Stimulated activated naive CD8-positive, alpha-beta T cell treated with anti-CD3 and anti-CD28 coated beads, Interleukin-15, amount 100 ng/mL, for 72 hours (primary cell): ENCODE data around the gene OVOL1.
"Not testable (repeated sequence)": the region's sequence is repeated elsewhere in the genome, so short reads cannot be mapped to it uniquely, and the experiment has no call there.

Source experiments
- ATAC-seq: fragments of 150-1000 bp; cut with Tn5 transposase; 2 replicates; pipeline ENCODE4 v1.10.0; 2021; ENCODE audit warnings: mild to moderate bottlenecking, moderate library complexity
- DNase-seq, 2 donors: peaks; one replicate each; pipeline ENCODE4 v3.0.0; 2021 to 2022
- H3K27ac Mint-ChIP-seq, 2 donors: one replicate each; pipeline ENCODE4 v1.8.0; 2022; ENCODE audit warnings: mild to moderate bottlenecking in 2 of 2, mixed read lengths in 2 of 2, moderate library complexity in 2 of 2
- H3K27me3 Mint-ChIP-seq: one replicate; pipeline ENCODE4 v1.8.0; 2022; ENCODE audit warnings: mixed read lengths
- H3K4me1 Mint-ChIP-seq: one replicate; pipeline ENCODE4 v1.8.0; 2022; ENCODE audit warnings: mild to moderate bottlenecking, mixed read lengths
- H3K4me3 Mint-ChIP-seq, 2 donors: one replicate each; pipeline ENCODE4 v1.8.0; 2022; ENCODE audit warnings: mild to moderate bottlenecking in 2 of 2, mixed read lengths in 2 of 2, moderate library complexity in 1 of 2
- H3K9me3 Mint-ChIP-seq, 2 donors: one replicate each; pipeline ENCODE4 v1.8.0; 2022; ENCODE audit warnings: mixed read lengths in 2 of 2

Gene OVOL1

DNA sequence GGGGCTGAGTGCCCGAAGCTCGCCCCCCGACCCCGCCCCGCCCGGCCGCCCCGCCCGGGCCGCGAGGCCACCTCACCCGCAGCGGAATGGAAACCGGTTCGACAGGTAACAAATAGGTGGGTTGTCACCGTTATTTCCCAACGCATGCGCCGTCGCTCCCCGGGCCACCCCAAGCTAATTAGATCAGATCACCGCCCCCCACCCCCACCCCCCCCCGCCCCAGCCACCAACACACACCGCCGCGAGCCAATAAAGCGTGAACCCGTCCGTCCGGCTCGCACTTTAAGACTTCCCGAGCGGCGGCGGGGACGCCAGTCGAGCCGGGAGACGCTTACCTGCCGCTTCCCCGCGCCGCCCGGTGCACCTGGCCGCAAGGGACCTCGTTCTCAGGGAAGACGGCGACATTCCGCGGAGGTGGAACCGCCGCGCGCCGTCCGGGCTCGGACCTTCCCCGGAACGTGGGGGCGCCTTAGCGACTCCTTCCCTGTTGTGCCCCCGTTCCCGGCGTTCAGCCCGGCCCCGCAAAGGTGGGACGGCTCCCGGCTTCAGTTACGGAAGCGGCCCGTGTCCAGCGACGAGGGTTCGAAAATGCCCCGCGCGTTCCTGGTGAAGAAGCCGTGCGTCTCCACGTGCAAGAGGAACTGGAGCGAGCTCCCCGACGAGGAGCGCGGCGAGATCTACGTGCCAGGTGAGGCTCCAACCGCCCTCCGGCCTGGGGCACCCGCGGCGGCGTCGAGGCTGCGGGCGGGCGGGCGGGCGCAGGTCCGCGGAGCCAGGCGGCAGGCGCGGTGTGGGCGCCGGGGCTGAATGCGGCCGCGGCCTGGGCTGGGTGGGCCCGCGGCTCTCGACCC is at the start of gene OVOL1:
Gene OVOL1 (plus strand): TSS at position 278 of the 851 bp plus-strand sequence. CDS start 311 bp downstream, at position 589.
- H3K4me1 Mint-ChIP-seq: peaks cover 67% of the 10 kb centered on the region
- DNase-seq (peak in 1 of 2 donors; percentile 9), ATAC-seq (no peak)
- H3K27me3 Mint-ChIP-seq: peaks cover 89% of the 10 kb centered on the region
- no peaks in the 10 kb centered on the region for H3K9me3 Mint-ChIP-seq
- peak within 1 kb of the TSS in 1 of 2 donors; percentile 86 for H3K27ac Mint-ChIP-seq
- peak within 1 kb of the TSS; percentile 75 to 90 for H3K4me3 Mint-ChIP-seq

DNA sequence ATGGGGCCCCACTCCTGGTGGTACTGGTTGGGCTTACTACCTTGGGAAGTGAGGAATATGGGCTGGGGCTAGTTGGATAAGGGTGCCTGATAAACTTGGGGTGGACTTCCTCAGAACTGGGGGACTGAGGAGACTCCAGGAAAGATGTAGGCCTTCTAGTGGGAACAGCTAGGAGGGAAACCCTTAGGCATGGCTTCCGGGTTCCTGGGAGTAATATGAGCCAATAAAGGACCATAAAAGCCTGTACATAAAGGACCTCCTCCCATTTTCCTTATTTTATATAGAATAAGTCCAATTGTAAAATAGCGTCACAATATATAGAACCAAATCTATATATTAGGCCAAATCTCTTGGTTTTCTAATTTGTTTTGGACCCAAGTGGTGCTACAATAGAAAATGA is 47.8 kb upstream of the OVOL1 start:
- Mint-ChIP-seq H3K27me3 (peaks cover 21% of the 10 kb centered on the region), H3K9me3 (peaks cover 5 to 8% of the 10 kb centered on the region in 2 donors), H3K4me1 (no peaks in the 10 kb centered on the region), H3K4me3 (no peak overlapping the region), H3K27ac (no peak overlapping the region)
- DNase-seq (no peak), ATAC-seq (no peak)

DNA sequence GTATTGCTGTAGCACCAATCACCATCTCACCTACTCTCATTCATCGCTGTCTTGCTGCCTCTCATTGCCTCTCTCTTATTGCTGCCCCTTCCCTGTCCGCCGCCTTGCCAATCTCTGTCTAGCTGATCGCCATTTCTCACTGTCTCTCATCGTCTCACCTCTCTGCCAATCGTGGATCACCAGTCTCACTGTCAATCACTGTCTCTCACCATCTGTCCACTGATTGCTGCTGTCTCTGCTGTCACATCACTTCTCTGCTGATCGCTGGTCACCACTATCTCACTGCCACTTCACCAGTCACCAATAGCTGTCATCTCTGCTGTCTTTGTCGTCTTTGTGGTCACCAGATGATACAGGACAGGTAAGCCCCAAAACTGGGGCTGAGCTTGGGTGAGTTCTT is 45.7 kb upstream of the OVOL1 start:
- ATAC-seq (no peak), DNase-seq (no peak)
- Mint-ChIP-seq H3K4me3 (no peak overlapping the region), H3K9me3 (peaks cover 5 to 8% of the 10 kb centered on the region in 2 donors), H3K27ac (no peak overlapping the region), H3K27me3 (peaks cover 29% of the 10 kb centered on the region), H3K4me1 (no peaks in the 10 kb centered on the region)

DNA sequence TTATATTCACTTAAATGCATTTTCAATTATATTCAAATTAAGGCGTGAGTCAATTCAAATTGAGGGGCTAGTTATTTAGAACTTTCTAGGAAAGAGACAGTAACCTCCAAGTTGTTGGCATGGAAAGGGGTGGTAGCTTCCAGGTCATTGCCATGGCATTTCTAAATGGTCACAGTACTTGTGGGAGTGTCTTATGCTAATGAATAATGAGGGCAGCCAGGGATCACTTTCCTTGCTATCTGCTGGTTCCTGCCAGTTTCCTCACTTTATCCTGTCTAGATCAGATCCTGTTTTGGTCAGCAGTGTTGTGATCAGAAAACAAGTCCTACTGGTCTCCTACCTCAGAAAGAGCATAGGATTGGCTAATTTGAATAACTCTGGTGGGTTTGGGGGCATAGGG is 44.5 kb upstream of the OVOL1 start:
- DNase-seq (no peak), ATAC-seq (no peak)
- H3K9me3 Mint-ChIP-seq: no peaks in the 10 kb centered on the region
- H3K4me3 Mint-ChIP-seq: no peak overlapping the region
- H3K27ac Mint-ChIP-seq: no peak overlapping the region
- H3K27me3 Mint-ChIP-seq: peaks cover 36% of the 10 kb centered on the region
- H3K4me1 Mint-ChIP-seq: no peaks in the 10 kb centered on the region

DNA sequence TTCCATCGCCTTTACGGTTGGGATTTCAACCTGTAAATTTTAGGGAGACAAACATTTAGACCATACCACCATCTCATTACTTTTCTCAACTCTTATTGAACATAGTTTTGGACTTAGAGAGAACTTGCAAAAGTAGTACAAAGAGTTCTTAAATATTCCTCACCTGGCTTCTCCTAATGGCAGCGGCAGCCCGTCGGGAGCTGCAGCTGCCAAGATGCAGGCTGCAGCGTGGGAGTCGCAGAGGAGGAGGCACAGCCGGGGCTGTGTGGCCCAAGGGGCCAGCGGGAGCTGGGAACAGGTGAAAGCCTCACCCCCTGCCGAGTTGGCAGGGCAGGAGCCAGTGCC is 43.2 kb upstream of the OVOL1 start:
- ATAC-seq: no peak

DNA sequence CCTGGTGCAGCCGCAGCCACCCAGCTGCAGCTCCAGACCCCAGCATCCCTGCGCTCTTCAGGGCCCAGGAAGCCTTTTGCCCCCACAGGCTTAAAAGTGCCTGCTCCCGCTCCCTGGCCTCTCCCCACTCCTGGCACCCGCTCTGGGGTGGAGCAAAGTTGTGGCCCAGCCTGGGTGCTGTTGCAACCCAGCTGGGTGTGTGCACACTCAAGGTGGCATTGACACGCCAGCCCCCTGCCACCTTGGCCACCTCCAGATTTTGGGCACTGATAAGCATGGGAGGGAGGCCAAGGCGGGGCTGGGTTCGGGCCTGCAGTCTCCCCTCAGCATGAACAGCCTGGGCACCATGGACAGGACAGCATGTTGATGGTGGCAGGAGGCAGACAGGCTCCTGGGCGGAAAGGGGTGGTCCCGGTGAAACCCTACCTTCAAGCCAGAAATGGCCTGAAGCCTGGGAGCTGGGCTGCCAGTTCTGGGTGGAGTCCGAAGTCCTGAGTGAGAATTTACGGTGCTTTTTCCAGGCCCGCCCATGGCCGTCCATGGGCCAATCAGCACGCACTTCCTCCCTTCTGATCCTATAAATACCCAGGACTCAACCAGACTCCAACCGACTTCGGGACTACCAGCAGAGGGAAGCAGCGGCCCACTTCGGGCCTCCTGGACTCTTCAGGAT is 42.7 kb upstream of the OVOL1 start:
- Mint-ChIP-seq H3K27me3 (peaks cover 43% of the 10 kb centered on the region), H3K27ac (no peak overlapping the region), H3K4me1 (no peaks in the 10 kb centered on the region), H3K4me3 (no peak overlapping the region), H3K9me3 (no peaks in the 10 kb centered on the region)
- ATAC-seq: no peak
- DNase-seq: no peak

More for the DNA sequence above, 43.2 kb upstream of the OVOL1 start:
- Mint-ChIP-seq H3K4me3 (no peak overlapping the region), H3K4me1 (no peaks in the 10 kb centered on the region), H3K9me3 (no peaks in the 10 kb centered on the region), H3K27ac (no peak overlapping the region), H3K27me3 (peaks cover 38% of the 10 kb centered on the region)
- DNase-seq: no peak

DNA sequence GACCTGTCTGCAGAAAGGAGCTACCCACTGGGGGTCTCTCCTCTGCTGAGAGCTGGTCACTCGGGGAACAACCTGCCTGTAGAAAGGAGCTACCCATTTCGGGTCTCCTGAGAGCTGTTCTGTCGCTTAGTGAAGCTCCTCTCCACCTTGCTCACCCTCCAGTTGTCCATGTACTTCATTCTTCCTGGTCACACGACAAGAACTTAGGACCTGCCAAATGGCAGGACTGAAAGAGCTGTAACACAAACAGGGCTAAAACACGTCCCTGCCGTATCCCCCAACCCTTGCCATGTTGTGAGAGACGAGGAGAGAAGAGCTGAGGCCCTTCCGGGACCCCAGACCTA is 42.2 kb upstream of the OVOL1 start:
- no peak for ATAC-seq
- Mint-ChIP-seq H3K4me3 (no peak overlapping the region), H3K27me3 (peaks cover 48% of the 10 kb centered on the region), H3K4me1 (no peaks in the 10 kb centered on the region), H3K27ac (no peak overlapping the region), H3K9me3 (no peaks in the 10 kb centered on the region)
- no peak for DNase-seq

DNA sequence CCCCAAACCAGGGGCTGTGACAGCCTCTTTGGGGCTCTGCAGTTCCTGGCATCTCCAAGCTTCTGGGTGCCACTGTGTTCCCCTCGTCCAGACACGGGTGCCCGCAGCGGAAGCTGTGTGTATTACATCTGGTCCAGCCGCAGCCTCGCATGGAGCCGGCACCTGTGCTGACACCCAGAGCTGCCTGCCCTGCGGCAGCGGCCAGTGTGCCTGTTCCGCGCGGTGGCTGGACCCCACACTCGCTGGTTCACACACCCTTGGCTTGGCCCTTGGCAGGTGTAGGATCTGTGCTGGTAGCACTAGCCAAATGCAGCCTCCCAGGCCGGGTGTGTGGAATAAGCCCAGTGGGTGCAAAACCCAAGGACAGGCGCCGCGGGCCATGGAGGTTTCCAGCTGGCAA is 41.8 kb upstream of the OVOL1 start:
- Mint-ChIP-seq H3K4me1 (no peaks in the 10 kb centered on the region), H3K4me3 (no peak overlapping the region), H3K9me3 (no peaks in the 10 kb centered on the region), H3K27me3 (peaks cover 51% of the 10 kb centered on the region), H3K27ac (no peak overlapping the region)
- no peak for DNase-seq
- no peak for ATAC-seq

DNA sequence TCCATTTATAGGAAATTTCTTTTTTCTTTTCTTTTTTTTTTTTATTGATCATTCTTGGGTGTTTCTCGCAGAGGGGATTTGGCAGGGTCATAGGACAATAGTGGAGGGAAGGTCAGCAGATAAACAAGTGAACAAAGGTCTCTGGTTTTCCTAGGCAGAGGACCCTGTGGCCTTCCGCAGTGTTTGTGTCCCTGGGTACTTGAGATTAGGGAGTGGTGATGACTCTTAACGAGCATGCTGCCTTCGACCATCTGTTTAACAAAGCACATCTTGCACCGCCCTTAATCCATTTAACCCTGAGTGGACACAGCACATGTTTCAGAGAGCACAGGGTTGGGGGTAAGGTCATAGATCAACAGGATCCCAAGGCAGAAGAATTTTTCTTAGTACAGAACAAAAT is 24.7 kb upstream of the OVOL1 start:
- not testable (repeated sequence) for ATAC-seq, DNase-seq, H3K4me1 Mint-ChIP-seq, H3K9me3 Mint-ChIP-seq, H3K4me3 Mint-ChIP-seq, H3K27ac Mint-ChIP-seq
- H3K27me3 Mint-ChIP-seq: peaks cover 23% of the 10 kb centered on the region

DNA sequence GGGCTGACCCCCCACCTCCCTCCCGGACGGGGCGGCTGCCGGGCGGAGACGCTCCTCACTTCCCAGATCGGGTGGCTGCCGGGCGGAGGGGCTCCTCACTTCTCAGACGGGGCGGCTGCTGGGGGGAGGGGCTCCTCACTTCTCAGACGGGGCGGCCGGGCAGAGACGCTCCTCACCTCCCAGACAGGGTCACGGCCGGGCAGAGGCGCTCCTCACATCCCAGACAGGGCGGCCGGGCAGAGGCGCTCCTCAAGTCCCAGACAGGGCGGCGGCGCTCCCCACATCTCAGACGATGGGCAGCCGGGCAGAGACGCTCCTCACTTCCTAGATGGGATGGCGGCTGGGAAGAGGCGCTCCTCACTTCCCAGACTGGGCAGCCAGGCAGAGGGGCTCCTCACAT is 24.0 kb upstream of the OVOL1 start:
- not testable (repeated sequence) for H3K4me3 Mint-ChIP-seq, ATAC-seq, H3K4me1 Mint-ChIP-seq, H3K27ac Mint-ChIP-seq, DNase-seq, H3K9me3 Mint-ChIP-seq
- peaks cover 17% of the 10 kb centered on the region for H3K27me3 Mint-ChIP-seq

DNA sequence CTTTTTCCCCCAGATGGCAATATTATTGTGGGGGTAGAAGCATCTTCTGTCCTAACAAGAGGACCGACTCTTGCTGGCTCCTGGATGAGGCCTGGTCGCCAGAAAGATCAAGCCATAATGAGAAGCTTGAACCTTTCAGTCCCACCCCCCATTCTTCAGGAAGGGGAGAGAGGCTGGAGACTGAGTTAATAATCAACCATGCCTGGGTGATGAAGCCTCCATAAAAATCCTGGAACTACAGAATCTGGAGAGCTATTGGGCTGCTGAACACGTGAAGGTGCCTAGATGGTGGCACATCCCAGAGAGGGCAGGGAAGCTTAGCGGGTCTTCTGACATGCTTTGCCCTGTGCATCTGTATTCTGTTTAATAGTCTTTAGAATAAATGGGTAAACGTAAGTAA is 22.4 kb upstream of the OVOL1 start:
- Mint-ChIP-seq H3K27me3 (peaks cover 15% of the 10 kb centered on the region), H3K27ac (no peak overlapping the region), H3K9me3 (no peaks in the 10 kb centered on the region), H3K4me1 (peaks cover under 1% of the 10 kb centered on the region), H3K4me3 (no peak overlapping the region)
- DNase-seq: no peak
- ATAC-seq: no peak

DNA sequence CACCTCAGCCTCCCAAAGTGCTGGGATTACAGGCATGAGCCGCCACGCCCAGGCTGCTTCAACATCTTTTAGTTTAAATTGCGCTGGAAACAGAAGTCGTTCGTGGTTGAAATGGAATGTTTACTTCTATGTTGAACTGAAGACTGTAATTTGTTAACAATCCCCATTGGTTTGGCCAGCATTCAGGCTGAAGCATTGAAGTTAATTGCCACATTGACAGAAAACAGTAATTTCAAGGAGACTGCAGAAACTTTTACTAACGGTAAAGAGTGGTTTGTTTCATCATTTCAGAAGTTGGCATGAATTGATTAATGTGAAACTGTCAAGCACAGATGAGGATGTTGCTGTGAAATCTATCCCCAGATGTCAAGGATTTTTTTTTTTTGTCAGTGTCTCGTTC is 20.3 kb upstream of the OVOL1 start:
- Mint-ChIP-seq H3K4me1 (peaks cover 8% of the 10 kb centered on the region), H3K27me3 (no peaks in the 10 kb centered on the region), H3K4me3 (no peak overlapping the region), H3K27ac (no peak overlapping the region), H3K9me3 (no peaks in the 10 kb centered on the region)
- ATAC-seq: no peak
- DNase-seq: no peak

DNA sequence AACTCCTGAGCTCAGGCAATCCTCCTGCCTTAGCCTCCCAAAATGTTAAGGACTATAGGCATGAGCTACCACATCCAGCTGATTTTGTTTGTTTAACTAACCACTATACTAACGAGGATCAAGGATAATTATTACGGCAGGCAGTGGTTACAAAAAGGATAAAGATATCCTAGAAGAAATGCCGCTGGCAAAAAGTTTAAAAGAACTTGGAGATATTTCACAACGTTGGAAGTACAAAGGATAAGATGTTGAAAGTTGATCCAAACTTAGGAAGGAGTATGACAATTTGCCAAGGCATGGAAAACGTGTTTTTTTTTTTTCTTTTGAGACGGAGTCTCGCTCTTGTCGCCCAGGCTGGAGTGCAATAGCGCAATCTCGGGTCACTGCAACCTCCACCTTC is 19.5 kb upstream of the OVOL1 start:
- DNase-seq (no peak), ATAC-seq (no peak)
- no peak overlapping the region for H3K27ac Mint-ChIP-seq
- peaks cover 8% of the 10 kb centered on the region for H3K4me1 Mint-ChIP-seq
- no peak overlapping the region for H3K4me3 Mint-ChIP-seq
- H3K27me3 Mint-ChIP-seq: no peaks in the 10 kb centered on the region
- no peaks in the 10 kb centered on the region for H3K9me3 Mint-ChIP-seq

DNA sequence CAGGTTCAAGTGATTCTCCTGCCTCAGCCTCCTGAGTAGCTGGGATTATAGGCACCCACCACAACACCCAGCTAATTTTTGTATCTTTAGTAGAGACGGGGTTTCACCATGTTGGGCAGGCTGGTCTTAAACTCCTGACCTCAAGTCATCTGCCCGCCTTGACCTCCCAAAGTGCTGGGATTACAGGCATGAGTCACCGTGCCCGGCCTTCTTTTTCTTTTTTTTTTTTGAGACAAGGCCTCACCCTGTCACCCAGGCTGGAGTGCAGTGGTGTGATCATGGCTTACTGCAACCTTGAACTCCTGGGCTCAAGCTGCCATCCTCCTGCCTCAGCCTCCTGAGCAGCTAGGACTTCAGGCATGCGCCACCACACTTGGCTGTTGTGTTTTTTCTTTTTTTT is 19.1 kb upstream of the OVOL1 start:
- H3K4me3 Mint-ChIP-seq, H3K27me3 Mint-ChIP-seq: not testable (repeated sequence)

DNA sequence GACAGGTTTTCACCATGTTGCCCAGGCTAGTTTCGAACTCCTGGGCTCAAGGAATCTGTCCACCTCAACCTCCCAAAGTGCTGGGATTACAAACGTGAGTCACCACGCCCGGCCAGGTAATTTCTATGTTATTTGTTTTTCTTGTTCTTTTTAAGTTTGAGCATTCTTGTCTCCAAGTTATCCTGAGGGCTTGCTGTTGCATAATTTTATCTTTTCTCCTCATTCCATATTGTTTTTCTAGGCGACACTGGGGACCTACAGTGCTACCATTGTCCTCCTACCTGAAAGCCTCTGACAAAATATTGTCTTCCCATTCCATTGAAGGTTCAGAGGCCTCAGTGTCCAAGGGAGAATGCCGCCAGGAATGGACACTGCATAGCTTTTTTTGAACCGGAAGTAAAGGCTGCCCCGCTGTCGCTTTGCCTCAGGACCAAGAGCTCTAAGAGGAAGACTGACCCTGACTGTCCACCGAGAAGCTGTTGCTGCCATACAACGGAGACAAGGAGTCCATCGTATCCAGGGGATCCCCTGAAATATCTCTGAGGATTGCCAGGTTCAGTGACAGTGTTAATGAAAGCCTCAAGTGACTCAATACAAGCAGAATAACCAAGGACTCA is 15.8 kb upstream of the OVOL1 start:
- H3K27me3 Mint-ChIP-seq: no peaks in the 10 kb centered on the region
- no peaks in the 10 kb centered on the region for H3K9me3 Mint-ChIP-seq
- DNase-seq: no peak

More for the DNA sequence above, 19.1 kb upstream of the OVOL1 start:
- ATAC-seq, DNase-seq, H3K4me1 Mint-ChIP-seq, H3K27ac Mint-ChIP-seq, H3K9me3 Mint-ChIP-seq: not testable (repeated sequence)

DNA sequence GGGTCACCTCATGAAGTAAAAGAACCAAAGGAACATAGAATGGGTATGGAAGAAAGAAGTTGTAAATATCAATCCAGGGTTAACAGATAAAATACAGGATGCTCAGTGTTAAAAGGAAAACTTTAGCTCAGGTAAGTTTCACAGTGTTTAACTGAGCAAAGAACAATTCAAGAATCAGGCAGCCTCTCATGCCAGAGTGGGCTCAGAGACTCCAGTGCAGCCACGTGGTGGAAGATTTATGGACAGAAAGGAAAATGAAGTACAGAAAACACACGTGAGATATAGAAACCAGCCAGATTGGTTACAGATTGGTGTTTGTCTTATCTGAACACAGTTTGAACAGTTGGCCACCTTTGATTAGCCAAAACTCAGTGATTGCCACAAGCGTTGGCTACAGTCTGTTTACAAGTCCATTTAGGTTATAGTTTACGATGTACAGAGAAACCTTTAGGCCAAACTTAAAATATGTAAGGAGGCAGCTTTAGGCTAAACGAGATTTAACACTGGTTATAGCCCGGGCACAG is 15.2 kb upstream of the OVOL1 start:
- peaks cover 30% of the 10 kb centered on the region for H3K4me1 Mint-ChIP-seq
- no peak for DNase-seq
- no peak overlapping the region for H3K4me3 Mint-ChIP-seq
- ATAC-seq: no peak
- H3K27me3 Mint-ChIP-seq: no peaks in the 10 kb centered on the region
- no peak overlapping the region for H3K27ac Mint-ChIP-seq
- no peaks in the 10 kb centered on the region for H3K9me3 Mint-ChIP-seq

More for the DNA sequence above, 15.8 kb upstream of the OVOL1 start:
- Mint-ChIP-seq H3K4me3 (no peak overlapping the region), H3K27ac (no peak overlapping the region), H3K4me1 (peaks cover 24% of the 10 kb centered on the region)
- ATAC-seq: no peak
